Keratinocyte (primary cell): ENCODE measurements around the gene ERF. TPM values are rescaled to one million over a fixed set of nuclear protein-coding genes. Genes with fewer than 3 reads are reported as not detected.
"Not testable (repeated sequence)": the region's sequence is repeated elsewhere in the genome, so short reads cannot be mapped to it uniquely, and the experiment has no call there.

Source experiments
- DNase-seq: peaks from one replicate; pipeline ENCODE4 v3.0.0-alpha.2; 2011; ENCODE audit warnings: low read depth, missing footprints, low spot score
- FAIRE-seq: peaks from 2 replicates; lab custom pipeline; 2011; peaks lifted over from hg19 to GRCh38; lab: Jason Lieb, UNC
- H2AFZ ChIP-seq: 2 replicates; pipeline ENCODE4 v1.6.0; 2012; ENCODE audit warnings: low read length, control low read depth, inconsistent platforms; ENCODE audit not compliant: control insufficient read depth
- H3K27ac ChIP-seq: 2 replicates; pipeline ENCODE4 v1.5.1; 2011; ENCODE audit warnings: low read length; ENCODE audit not compliant: control insufficient read depth, insufficient read depth
- H3K27me3 ChIP-seq: 3 replicates; pipeline ENCODE4 v1.6.0; 2011; ENCODE audit warnings: low read length; ENCODE audit not compliant: control insufficient read depth, insufficient read depth; ENCODE audit errors: extremely low read depth
- H3K36me3 ChIP-seq, 2 experiments: 2 replicates in 1 of 2; 3 replicates in 1 of 2; pipeline ENCODE4 v1.5.1; 2011; ENCODE audit warnings: low read length in 2 of 2, mild to moderate bottlenecking in 1 of 2; ENCODE audit not compliant: control insufficient read depth in 2 of 2, insufficient read depth in 2 of 2; ENCODE audit errors: extremely low read depth in 1 of 2
- H3K4me1 ChIP-seq: 3 replicates; pipeline ENCODE4 v1.5.1; 2011; ENCODE audit warnings: low read length; ENCODE audit not compliant: control insufficient read depth, insufficient read depth; ENCODE audit errors: extremely low read depth
- H3K4me2 ChIP-seq: 3 replicates; pipeline ENCODE4 v1.6.0; 2011; ENCODE audit warnings: low read depth, low read length; ENCODE audit not compliant: control insufficient read depth, insufficient read depth; ENCODE audit errors: extremely low read depth
- H3K4me3 ChIP-seq, 3 experiments: fragments of 200-600 bp in 1 of 3; sonication (generic) in 1 of 3; 2 replicates in 2 of 3; 3 replicates in 1 of 3; pipeline ENCODE4 v1.5.1; 2011 to 2016; ENCODE audit warnings: low read length in 3 of 3, mild to moderate bottlenecking in 3 of 3, control low read depth in 2 of 3, inconsistent platforms in 1 of 3, low read depth in 1 of 3, mixed read lengths in 1 of 3, mixed run types in 1 of 3, moderate library complexity in 1 of 3; ENCODE audit not compliant: control insufficient read depth in 2 of 3, insufficient read depth in 2 of 3; ENCODE audit errors: extremely low read depth in 1 of 3
- H3K79me2 ChIP-seq: 2 replicates; pipeline ENCODE4 v1.6.0; 2012; ENCODE audit warnings: low read length; ENCODE audit not compliant: control insufficient read depth, insufficient read depth
- H3K9ac ChIP-seq: 3 replicates; pipeline ENCODE4 v1.6.0; 2011; ENCODE audit warnings: low read length; ENCODE audit not compliant: control insufficient read depth, insufficient read depth; ENCODE audit errors: extremely low read depth
- H3K9me1 ChIP-seq: 3 replicates; pipeline ENCODE4 v1.6.0; 2011; ENCODE audit warnings: low read length; ENCODE audit not compliant: control insufficient read depth, insufficient read depth; ENCODE audit errors: extremely low read depth
- H3K9me3 ChIP-seq: 2 replicates; pipeline ENCODE4 v1.5.1; 2012; ENCODE audit warnings: low read depth, low read length; ENCODE audit not compliant: control insufficient read depth
- H4K20me1 ChIP-seq: 3 replicates; pipeline ENCODE4 v1.6.0; 2011; ENCODE audit warnings: low read length; ENCODE audit not compliant: control insufficient read depth, insufficient read depth; ENCODE audit errors: extremely low read depth
- CTCF ChIP-seq, 3 experiments: IDR thresholded peaks in 1 of 3; conservative IDR thresholded peaks in 1 of 3; optimal IDR thresholded peaks in 1 of 3; 2 replicates in 2 of 3; 3 replicates in 1 of 3; pipeline versions ENCODE3 to v1.5.1; 2011; ENCODE audit warnings: low read length in 3 of 3, mild to moderate bottlenecking in 3 of 3, moderate library complexity in 2 of 3, control low read depth in 1 of 3, inconsistent platforms in 1 of 3; ENCODE audit not compliant: insufficient read depth in 2 of 3; ENCODE audit errors: extremely low read depth in 1 of 3
- EZH2 ChIP-seq: IDR thresholded peaks from one replicate; pipeline ENCODE4 v1.6.1; 2012; ENCODE audit warnings: inconsistent platforms, mild to moderate bottlenecking, low read length, moderate library complexity
- dilution Hi-C: fragments of 300-500 bp; cut with MboI; formaldehyde crosslinking; loops from one replicate; pipeline ENCODE4 v1.7.0; 2020; ENCODE audit warnings: low sequenced_read_pairs; ENCODE audit not compliant: extremely low pct_ligation_motif_present
- polyA plus RNA-seq, 5 experiments: library from polyadenylated mRNA; depleted of rRNA in 3 of 5; stranded (reverse) in 3 of 5; stranded (forward) in 1 of 5; unstranded in 1 of 5; fragments of >200 nt; gene quantifications; 1 replicate in 1 of 5; 2 replicates in 3 of 5; 3 replicates in 1 of 5; pipeline versions ENCODE4 v1.2.1 to v1.2.3, GENCODE V29; 2011 to 2012; ENCODE audit warnings: missing spikeins in 2 of 5, low read depth in 1 of 5, low replicate concordance in 1 of 5

ERF gene
- polyA plus RNA-seq, 1 donor (not counting 4 experiments of a cell fraction or from before 2014, with no cell fraction given) = 83.5 TPM

GRCh38 chr19:42267644-42268141 is 12.8 kb upstream of the ERF start:
- Histone ChIP-seq H3K4me3 (peak overlapping the region; percentile 19 to 89 (median 74)), H3K4me1 (peaks cover 25% of the 10 kb centered on the region), H3K4me2 (peak overlapping the region; percentile 99), H3K9me1 (no peaks in the 10 kb centered on the region), H3K27me3 (no peaks in the 10 kb centered on the region), H3K36me3 (peaks cover 6 to 8% of the 10 kb centered on the region in 2 experiments), H2AFZ (peak overlapping the region; percentile 99), H3K79me2 (peaks cover 26% of the 10 kb centered on the region), H3K9me3 (no peaks in the 10 kb centered on the region), H3K27ac (peak overlapping the region; percentile 99), H3K9ac (peak overlapping the region; percentile 99), H4K20me1 (no peaks in the 10 kb centered on the region)
- FAIRE-seq = no peak
- DNase-seq = no peak
- TF ChIP-seq CTCF (optimal IDR thresholded peaks at IDR 0.05 in 1 of 3, IDR thresholded peaks at IDR 0.05 in 1 of 3, conservative IDR thresholded peaks at IDR 0.05 in 1 of 3; ENCODE audit: extremely low read depth in 1 of 3, insufficient read depth in 2 of 3, low read length in 3 of 3) = no peak
- no peak for TF ChIP-seq EZH2
- dilution Hi-C loops = no loop called here

- H4K20me1 ChIP-seq, H3K36me3 ChIP-seq, FAIRE-seq, dilution Hi-C loops, H3K27me3 ChIP-seq, H3K9me1 ChIP-seq, DNase-seq, H3K4me3 ChIP-seq, H3K9me3 ChIP-seq: not testable (repeated sequence)
- H3K4me2 ChIP-seq = peak overlapping the region; percentile 99
- H3K4me1 ChIP-seq = peaks cover 25% of the 10 kb centered on the region
- H2AFZ ChIP-seq = peak overlapping the region; percentile 99
- peak overlapping the region; percentile 99 for H3K9ac ChIP-seq
- peaks cover 19% of the 10 kb centered on the region for H3K79me2 ChIP-seq
- peak overlapping the region; percentile 99 for H3K27ac ChIP-seq
Observed at GRCh38 chr19:42266928-42267603, 12.1 kb upstream of the ERF start.

- DNase-seq, H3K9me3 ChIP-seq, H3K4me2 ChIP-seq, H3K27ac ChIP-seq, H3K27me3 ChIP-seq, H3K79me2 ChIP-seq, H2AFZ ChIP-seq, FAIRE-seq, H3K9me1 ChIP-seq, H3K4me3 ChIP-seq, dilution Hi-C loops, H3K36me3 ChIP-seq, H4K20me1 ChIP-seq, H3K9ac ChIP-seq: not testable (repeated sequence)
- H3K4me1 ChIP-seq = peaks cover 19% of the 10 kb centered on the region
Observed at GRCh38 chr19:42266105-42266504, 11.2 kb upstream of the ERF start.
